CD4-positive, alpha-beta T cell (primary cell): ENCODE measurements around the gene PCK2. TPM values are rescaled to one million over a fixed set of nuclear protein-coding genes. Genes with fewer than 3 reads are reported as not detected.

ENCODE experiments used
- ATAC-seq: fragments of 200-7000 bp; cut with Tn5 transposase; one replicate; pipeline ENCODE4 v1.10.0; 2022; ENCODE audit warnings: mild to moderate bottlenecking; ENCODE audit not compliant: poor library complexity
- CTCF ChIA-PET: fragments of 350-600 bp; sonication (Branson Sonifier 250); formaldehyde crosslinking; loops from one replicate; lab custom pipeline; 2021; ENCODE audit warnings: antibody characterized with exemption, inconsistent platforms; lab: Charles Lee
- POLR2A ChIA-PET: fragments of 350-600 bp; sonication (Branson Sonifier 250); formaldehyde crosslinking; loops from one replicate; lab custom pipeline; 2021; ENCODE audit warnings: antibody characterized with exemption, inconsistent platforms; lab: Charles Lee
- DNase-seq, 14 experiments: peaks; one replicate each; pipeline ENCODE4 v3.0.0-alpha.2; 2013 to 2020; ENCODE audit warnings: mixed read lengths in 2 of 14
- H3K27ac ChIP-seq, 2 donors: one replicate each; pipeline versions ENCODE4 v1.5.1 to v1.7.0; 2013; ENCODE audit warnings: low read length in 2 of 2, low read depth in 1 of 2, mild to moderate bottlenecking in 1 of 2
- H3K27me3 ChIP-seq, 2 experiments: 1 replicate in 1 of 2; 2 replicates in 1 of 2; pipeline versions ENCODE4 v1.6.1 to v1.7.0; 2013; ENCODE audit warnings: low read length in 2 of 2, control low read depth in 1 of 2, mild to moderate bottlenecking in 1 of 2, moderate library complexity in 1 of 2; ENCODE audit not compliant: insufficient read depth in 2 of 2, control insufficient read depth in 1 of 2
- H3K36me3 ChIP-seq: one replicate; pipeline ENCODE4 v1.6.1; 2013; ENCODE audit warnings: low read length, control low read depth; ENCODE audit not compliant: insufficient read depth
- H3K4me1 ChIP-seq: one replicate; pipeline ENCODE4 v1.6.1; 2013; ENCODE audit warnings: low read length, control low read depth; ENCODE audit not compliant: insufficient read depth
- H3K4me3 ChIP-seq: one replicate; pipeline ENCODE4 v1.5.1; 2013; ENCODE audit warnings: mild to moderate bottlenecking, low read length, moderate library complexity
- H3K9me3 ChIP-seq, 2 experiments: 1 replicate in 1 of 2; 2 replicates in 1 of 2; pipeline versions ENCODE4 v1.6.1 to v1.7.0; 2013; ENCODE audit warnings: low read length in 2 of 2, mild to moderate bottlenecking in 2 of 2, control low read depth in 1 of 2, moderate library complexity in 1 of 2; ENCODE audit not compliant: control insufficient read depth in 1 of 2, insufficient read depth in 1 of 2
- H3K27ac Mint-ChIP-seq: one replicate; pipeline ENCODE4 v1.8.0; 2020; ENCODE audit warnings: mixed read lengths
- H3K27me3 Mint-ChIP-seq: one replicate; pipeline ENCODE4 v1.8.0; 2021; ENCODE audit warnings: mixed read lengths
- H3K36me3 Mint-ChIP-seq: one replicate; pipeline ENCODE4 v1.8.0; 2021; ENCODE audit warnings: low read depth, mixed read lengths
- H3K4me1 Mint-ChIP-seq: one replicate; pipeline ENCODE4 v1.8.0; 2021; ENCODE audit warnings: low read depth, mixed read lengths
- H3K4me3 Mint-ChIP-seq: one replicate; pipeline ENCODE4 v1.8.0; 2020; ENCODE audit warnings: mild to moderate bottlenecking, mixed read lengths
- H3K9me3 Mint-ChIP-seq: one replicate; pipeline ENCODE4 v1.8.0; 2020; ENCODE audit warnings: mixed read lengths
- intact Hi-C, 2 experiments: fragments of 100-400 bp; cut with DNase I in 1 of 2; cut with micrococcal nuclease in 1 of 2; formaldehyde crosslinking; loops; one replicate each; pipeline versions ENCODE4 v1.15.1 to v1.9.0; 2023 to 2025; cut with DNase I, micrococcal nuclease
- total RNA-seq, 174 experiments: library from RNA in 2 of 174; stranded (reverse) in 2 of 174; gene quantifications; one replicate each; pipeline ENCODE4 v1.2.3 and lab custom pipeline; 2021 to 2026
- TF ChIP-seq, protein P1 (sequence below): fragments of 200-600 bp; IDR thresholded peaks from one replicate; pipeline ENCODE4 v1.8.0; 2022; ENCODE audit warnings: antibody characterized with exemption, mild to moderate bottlenecking

Gene PCK2
- total RNA-seq, 2 experiments from 2014 or later: 5.2 to 7.4 TPM

DNA sequence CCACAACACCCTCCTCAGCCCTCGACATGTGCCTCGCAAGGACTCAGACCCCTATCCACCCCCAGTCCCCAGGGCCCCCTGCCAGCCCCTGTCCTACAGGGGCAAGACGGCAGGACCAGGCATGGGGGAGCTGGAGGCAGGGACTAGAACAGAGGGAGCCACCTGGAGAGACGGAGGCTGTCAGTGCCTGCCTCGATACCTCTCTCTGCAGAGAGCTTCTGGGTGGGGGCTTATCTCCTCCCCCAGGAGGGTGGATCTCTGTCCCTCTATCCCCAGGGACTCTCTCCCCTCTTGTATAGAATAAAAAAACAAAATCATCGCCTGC, 24.7 kb upstream of the PCK2 start:
- no peaks in the 10 kb centered on the region for H3K9me3 Mint-ChIP-seq
- H3K9me3 ChIP-seq: no peaks in the 10 kb centered on the region
- H3K27ac Mint-ChIP-seq: no peak overlapping the region
- CTCF ChIA-PET: no interaction called here
- H3K36me3 ChIP-seq: no peaks in the 10 kb centered on the region
- no peaks in the 10 kb centered on the region for H3K27me3 ChIP-seq
- H3K4me3 ChIP-seq: no peak overlapping the region
- POLR2A ChIA-PET: interaction anchor here (0.7 to 1.5 kb wide), 2 partner anchors 12 kb away, joined by 3 to 4 read pairs; no protein-coding TSS in a partner anchor
- ATAC-seq (no peak), DNase-seq (no peak)
- intact Hi-C loops: no loop called here
- H3K36me3 Mint-ChIP-seq: no peaks in the 10 kb centered on the region
- H3K4me3 Mint-ChIP-seq: no peak overlapping the region
- peaks cover 16% of the 10 kb centered on the region for H3K27me3 Mint-ChIP-seq
- TF ChIP-seq, protein P1, sequence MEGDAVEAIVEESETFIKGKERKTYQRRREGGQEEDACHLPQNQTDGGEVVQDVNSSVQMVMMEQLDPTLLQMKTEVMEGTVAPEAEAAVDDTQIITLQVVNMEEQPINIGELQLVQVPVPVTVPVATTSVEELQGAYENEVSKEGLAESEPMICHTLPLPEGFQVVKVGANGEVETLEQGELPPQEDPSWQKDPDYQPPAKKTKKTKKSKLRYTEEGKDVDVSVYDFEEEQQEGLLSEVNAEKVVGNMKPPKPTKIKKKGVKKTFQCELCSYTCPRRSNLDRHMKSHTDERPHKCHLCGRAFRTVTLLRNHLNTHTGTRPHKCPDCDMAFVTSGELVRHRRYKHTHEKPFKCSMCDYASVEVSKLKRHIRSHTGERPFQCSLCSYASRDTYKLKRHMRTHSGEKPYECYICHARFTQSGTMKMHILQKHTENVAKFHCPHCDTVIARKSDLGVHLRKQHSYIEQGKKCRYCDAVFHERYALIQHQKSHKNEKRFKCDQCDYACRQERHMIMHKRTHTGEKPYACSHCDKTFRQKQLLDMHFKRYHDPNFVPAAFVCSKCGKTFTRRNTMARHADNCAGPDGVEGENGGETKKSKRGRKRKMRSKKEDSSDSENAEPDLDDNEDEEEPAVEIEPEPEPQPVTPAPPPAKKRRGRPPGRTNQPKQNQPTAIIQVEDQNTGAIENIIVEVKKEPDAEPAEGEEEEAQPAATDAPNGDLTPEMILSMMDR: no peak
- H3K4me1 ChIP-seq: no peaks in the 10 kb centered on the region
- no peak overlapping the region for H3K27ac ChIP-seq
- H3K4me1 Mint-ChIP-seq: no peaks in the 10 kb centered on the region

DNA sequence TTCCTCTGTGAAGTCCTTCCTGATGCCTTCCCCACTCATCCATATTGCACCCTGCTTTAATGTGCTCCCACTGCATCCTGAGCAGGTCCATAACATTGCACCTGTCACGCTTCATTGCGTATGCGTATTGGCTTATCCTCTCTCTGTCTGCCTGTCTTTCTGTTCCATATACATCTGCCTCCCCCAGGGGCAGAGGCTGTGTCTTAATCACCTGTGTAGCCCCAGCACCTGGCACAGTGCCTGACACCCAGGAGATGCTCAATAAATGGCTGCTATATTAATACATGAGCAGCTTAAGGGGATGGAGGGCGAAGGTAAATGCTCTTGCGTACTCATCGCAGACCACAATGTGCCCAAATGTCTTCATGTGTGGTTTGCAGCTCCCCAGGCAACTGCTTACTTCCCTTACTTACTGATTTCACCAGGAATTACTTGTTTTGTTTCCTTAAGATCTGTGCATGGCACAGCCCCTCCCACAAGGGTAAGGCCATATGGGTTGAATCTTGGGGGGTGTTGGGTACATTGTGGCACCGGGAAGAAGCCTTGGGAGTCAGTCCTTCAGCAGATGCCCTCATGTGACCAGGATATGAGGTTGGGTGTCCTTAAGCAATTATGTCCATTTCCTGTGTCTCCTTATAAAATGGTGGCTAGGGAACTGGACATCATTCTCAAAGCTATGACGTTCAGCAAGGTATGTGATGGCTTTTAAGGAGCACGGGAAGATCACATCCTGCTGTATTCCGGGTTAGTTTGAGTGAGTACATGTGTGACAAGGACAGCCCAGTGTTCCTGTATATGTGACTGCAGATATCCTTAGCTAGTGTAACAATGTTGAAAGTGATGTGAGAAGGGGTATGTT, 23.6 kb upstream of the PCK2 start:
- Mint-ChIP-seq H3K4me3 (no peak overlapping the region), H3K27ac (no peak overlapping the region), H3K36me3 (no peaks in the 10 kb centered on the region), H3K4me1 (no peaks in the 10 kb centered on the region), H3K9me3 (no peaks in the 10 kb centered on the region), H3K27me3 (peaks cover 16% of the 10 kb centered on the region)
- TF ChIP-seq, protein P1: no peak
- Histone ChIP-seq H3K27me3 (no peaks in the 10 kb centered on the region), H3K27ac (no peak overlapping the region), H3K9me3 (no peaks in the 10 kb centered on the region), H3K4me3 (no peak overlapping the region), H3K36me3 (no peaks in the 10 kb centered on the region), H3K4me1 (no peaks in the 10 kb centered on the region)
- ATAC-seq (no peak), DNase-seq (no peak)
- CTCF ChIA-PET: no interaction called here
- POLR2A ChIA-PET: interaction anchor here (1.5 kb wide), 1 partner anchor 10 kb away, joined by 4 read pairs; no protein-coding TSS in a partner anchor
- intact Hi-C loops: no loop called here

DNA sequence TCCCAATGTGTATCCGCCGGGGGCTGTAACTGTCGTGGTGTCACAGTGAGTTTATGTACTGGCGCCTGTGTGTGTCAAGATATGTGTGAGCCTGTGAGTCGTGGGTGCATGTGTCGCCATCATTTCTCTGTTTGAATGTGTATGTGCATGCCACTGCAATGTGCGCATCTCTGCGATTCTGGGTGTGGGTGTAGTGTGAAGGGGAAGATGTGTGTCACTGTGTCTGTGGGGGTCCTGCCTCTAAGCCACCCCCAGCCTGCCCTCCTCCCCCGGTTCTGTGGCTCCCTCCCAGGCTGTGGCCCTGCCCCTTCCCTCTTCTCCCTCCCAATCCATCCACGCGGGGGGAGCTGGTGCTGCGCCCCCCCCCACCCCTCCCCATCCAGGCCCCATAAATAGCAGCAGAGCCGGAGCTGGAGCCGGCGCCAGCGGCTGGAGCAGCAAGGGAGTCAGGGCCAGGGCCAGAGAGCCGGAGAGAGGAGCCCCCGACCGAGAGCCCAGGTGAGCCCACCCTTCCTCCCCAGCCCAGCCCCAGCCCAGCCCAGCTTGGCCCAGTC, 22.9 kb upstream of the PCK2 start, which contains the start of gene CPNE6:
Gene CPNE6, plus strand, starts transcription at position 419 of the 554 bp plus-strand sequence. CDS start 1,375 bp downstream, outside the sequence.
- no peak within 1 kb of the TSS for H3K27ac ChIP-seq
- no peaks in the 10 kb centered on the region for H3K9me3 ChIP-seq
- ChIA-PET CTCF (no interaction called here), POLR2A (no interaction called here)
- Mint-ChIP-seq H3K9me3 (no peaks in the 10 kb centered on the region), H3K36me3 (no peaks in the 10 kb centered on the region), H3K4me3 (no peak within 1 kb of the TSS), H3K27ac (no peak within 1 kb of the TSS), H3K4me1 (no peaks in the 10 kb centered on the region), H3K27me3 (peaks cover 16% of the 10 kb centered on the region)
- no peaks in the 10 kb centered on the region for H3K27me3 ChIP-seq
- no peak within 1 kb of the TSS for H3K4me3 ChIP-seq
- intact Hi-C loops: no loop called here
- TF ChIP-seq, protein P1: no peak
- ATAC-seq (no peak), DNase-seq (no peak)
- H3K4me1 ChIP-seq: no peaks in the 10 kb centered on the region
- H3K36me3 ChIP-seq: no peaks in the 10 kb centered on the region
